Measurements from ENCODE around the gene NGB.

NGB gene

GRCh38 chr14:77225892-77226557, 45.0 kb downstream of the NGB start:
- no peak for DNase-seq

GRCh38 chr14:77225254-77225653, 45.8 kb downstream of the NGB start:
- DNase-seq, result no peak

GRCh38 chr14:77224212-77224611, 46.8 kb downstream of the NGB start:
- DNase-seq, result no peak

DNA sequence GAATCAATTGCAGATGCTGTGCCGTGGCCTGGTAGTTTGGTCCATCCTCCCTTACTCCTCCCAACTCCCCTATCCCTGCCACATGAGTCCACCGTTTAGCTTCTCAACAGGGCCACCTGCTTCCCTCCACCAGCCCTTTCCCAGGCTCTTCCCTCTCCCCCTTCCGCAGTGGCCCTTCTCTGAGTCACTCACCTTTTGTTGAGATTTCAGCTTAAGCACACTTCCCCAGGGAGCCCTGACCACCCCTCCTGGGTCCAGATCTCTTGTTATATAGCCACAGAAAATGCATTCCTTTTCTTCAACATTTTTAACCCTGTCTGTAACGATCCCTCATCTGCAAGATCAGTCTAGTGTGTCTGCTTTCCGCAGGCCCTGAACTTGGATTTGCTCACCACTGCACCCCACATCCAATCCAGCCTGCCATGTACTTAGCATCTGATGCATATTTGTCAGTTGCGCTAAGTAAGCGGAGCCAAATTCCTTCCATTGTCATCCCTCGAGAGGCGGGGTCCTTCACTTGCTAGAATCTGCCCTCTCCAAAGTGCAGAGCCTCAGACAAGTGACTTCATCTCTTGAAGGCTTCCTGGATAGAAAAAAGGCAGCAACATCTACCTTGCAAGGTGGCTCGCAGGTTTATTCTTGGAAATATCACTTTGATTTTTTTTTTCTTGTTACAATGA, 48.3 kb downstream of the NGB start:
- DNase-seq, result no peak

DNA sequence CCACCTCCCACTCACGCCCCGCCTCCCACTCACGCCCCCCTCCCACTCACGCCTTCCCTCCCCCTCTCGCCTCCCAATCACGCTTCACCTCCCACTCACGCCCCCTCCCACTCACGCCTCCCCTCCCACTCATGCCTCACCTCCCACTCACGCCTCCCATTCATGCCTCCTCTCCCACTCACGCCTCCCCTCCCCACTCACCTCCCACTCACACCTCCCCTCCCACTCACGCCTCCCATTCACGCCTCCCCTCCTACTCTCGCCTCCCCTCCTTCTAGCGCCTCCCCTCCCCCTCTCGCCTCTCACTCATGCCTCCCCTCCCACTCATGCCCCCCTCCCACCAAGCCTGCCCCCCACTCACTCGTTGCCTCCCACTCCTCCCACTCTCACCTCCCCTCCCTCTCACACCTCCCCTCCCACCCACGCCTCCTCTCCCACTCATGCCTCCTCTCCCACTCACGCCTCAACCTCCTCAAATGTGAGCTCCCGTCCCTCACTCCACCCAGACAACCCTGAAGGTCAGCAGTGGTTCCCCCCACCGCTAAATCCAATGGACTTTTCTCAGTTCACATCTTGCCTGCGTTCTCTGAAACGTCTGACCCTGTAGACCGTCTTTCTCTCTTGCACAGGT, 49.6 kb downstream of the NGB start:
- no peak for DNase-seq

- no peak for DNase-seq
Measured at GRCh38 chr14:77220246-77221017, 50.6 kb downstream of the NGB start.

DNA sequence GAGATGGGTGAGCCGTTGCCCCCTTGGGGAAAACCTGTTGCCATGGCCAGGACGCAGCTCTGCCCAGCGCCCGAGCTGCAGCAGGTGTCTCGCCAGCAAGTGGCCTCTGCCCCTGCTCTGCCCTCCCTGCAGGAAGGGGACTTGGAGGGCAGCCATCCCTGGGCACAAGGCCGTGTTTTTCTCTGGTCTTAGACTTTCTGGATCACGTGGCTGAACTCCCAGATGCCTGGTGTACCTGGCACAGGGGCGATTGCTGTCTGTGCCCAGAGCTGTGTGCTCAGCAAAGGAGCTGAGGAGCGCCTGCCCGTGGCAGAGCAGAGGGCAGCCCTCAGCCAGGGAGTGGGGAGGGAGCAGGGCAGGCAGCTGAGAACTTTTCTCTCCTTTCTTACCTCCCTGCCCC, 51.4 kb downstream of the NGB start:
- no peak for DNase-seq

- no peak for DNase-seq
Measured at GRCh38 chr14:77217551-77217950, 53.5 kb downstream of the NGB start.
